Measurements from ENCODE around the gene ZNF609.

DNA sequence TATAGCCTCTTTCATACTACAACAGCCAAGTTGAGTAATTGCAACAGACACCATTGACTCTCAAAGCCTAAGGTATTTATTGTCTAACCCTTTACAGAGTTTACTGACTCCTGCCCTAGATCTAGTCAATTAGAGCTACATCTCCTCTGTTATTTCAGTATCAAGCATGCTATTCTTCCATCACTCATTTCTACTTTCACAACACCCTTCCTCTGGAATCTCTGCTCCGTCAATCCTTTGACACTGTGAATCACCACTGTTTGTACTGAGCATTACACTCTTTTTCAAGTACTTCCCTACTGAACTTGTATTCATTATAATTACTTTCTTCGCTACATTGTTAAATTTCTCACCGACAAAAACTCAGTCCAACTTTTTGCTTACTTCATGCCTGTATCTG lies 121.8 kb downstream of the ZNF609 start:
- TF ChIP-seq, protein P1, sequence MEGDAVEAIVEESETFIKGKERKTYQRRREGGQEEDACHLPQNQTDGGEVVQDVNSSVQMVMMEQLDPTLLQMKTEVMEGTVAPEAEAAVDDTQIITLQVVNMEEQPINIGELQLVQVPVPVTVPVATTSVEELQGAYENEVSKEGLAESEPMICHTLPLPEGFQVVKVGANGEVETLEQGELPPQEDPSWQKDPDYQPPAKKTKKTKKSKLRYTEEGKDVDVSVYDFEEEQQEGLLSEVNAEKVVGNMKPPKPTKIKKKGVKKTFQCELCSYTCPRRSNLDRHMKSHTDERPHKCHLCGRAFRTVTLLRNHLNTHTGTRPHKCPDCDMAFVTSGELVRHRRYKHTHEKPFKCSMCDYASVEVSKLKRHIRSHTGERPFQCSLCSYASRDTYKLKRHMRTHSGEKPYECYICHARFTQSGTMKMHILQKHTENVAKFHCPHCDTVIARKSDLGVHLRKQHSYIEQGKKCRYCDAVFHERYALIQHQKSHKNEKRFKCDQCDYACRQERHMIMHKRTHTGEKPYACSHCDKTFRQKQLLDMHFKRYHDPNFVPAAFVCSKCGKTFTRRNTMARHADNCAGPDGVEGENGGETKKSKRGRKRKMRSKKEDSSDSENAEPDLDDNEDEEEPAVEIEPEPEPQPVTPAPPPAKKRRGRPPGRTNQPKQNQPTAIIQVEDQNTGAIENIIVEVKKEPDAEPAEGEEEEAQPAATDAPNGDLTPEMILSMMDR (IDR thresholded peaks at IDR 0.05) = no peak
- no peak for TF ChIP-seq POLR2A (IDR thresholded peaks at IDR 0.05)
